H1 (cell line): ENCODE data around the gene TXNDC15. TPM values are rescaled to one million over a fixed set of nuclear protein-coding genes. Genes with fewer than 3 reads are reported as not detected.
A peak's percentile ranks its signal among the peaks of the same experiment; 100 is the strongest.

Experiments
- CTCF ChIA-PET: fragments of 300-600 bp; sonication (Branson Sonifier 250); formaldehyde crosslinking; loops from one replicate; lab custom pipeline; 2021; ENCODE audit not compliant: partially characterized antibody; lab: Charles Lee
- POLR2A ChIA-PET: fragments of 300-600 bp; sonication (Branson Sonifier 250); formaldehyde crosslinking; loops from one replicate; lab custom pipeline; 2021; ENCODE audit warnings: inconsistent platforms; ENCODE audit not compliant: partially characterized antibody; lab: Charles Lee
- DNase-seq, 2 experiments: peaks; one replicate each; pipeline versions ENCODE4 v3.0.0 to v3.0.0-alpha.2; 2010 to 2022; ENCODE audit warnings: low spot score in 2 of 2, low read depth in 1 of 2, mixed read lengths in 1 of 2
- FAIRE-seq: peaks from 2 replicates; lab custom pipeline; 2011; peaks lifted over from hg19 to GRCh38; lab: Jason Lieb, UNC
- H2AFZ ChIP-seq: 2 replicates; pipeline ENCODE4 v1.8.1; 2012; ENCODE audit warnings: low read length, inconsistent platforms
- H2AK5ac ChIP-seq: 2 replicates; pipeline ENCODE4 v1.6.1; 2013; ENCODE audit warnings: low read depth, low read length
- H2BK120ac ChIP-seq: replicated peaks from 2 replicates; pipeline ENCODE3; 2013; ENCODE audit warnings: low read depth, low read length, inconsistent platforms
- H2BK12ac ChIP-seq: 2 replicates; pipeline ENCODE4 v1.6.1; 2013; ENCODE audit warnings: low read depth, low read length
- H2BK15ac ChIP-seq: 2 replicates; pipeline ENCODE4 v1.6.1; 2013; ENCODE audit warnings: low read length
- H2BK20ac ChIP-seq: 2 replicates; pipeline ENCODE4 v1.6.1; 2013; ENCODE audit warnings: low read length
- H2BK5ac ChIP-seq: 2 replicates; pipeline ENCODE4 v1.6.1; 2013; ENCODE audit warnings: low read depth, low read length
- H3K14ac ChIP-seq: 2 replicates; pipeline ENCODE4 v1.6.1; 2013; ENCODE audit warnings: inconsistent platforms; ENCODE audit not compliant: insufficient read length
- H3K18ac ChIP-seq: 2 replicates; pipeline ENCODE4 v1.6.1; 2013; ENCODE audit warnings: low read length; ENCODE audit errors: extremely low read depth
- H3K23ac ChIP-seq: 2 replicates; pipeline ENCODE4 v1.6.1; 2013; ENCODE audit warnings: inconsistent platforms; ENCODE audit not compliant: insufficient read length
- H3K23me2 ChIP-seq: 2 replicates; pipeline ENCODE4 v1.6.1; 2013; ENCODE audit warnings: low read depth, low read length
- H3K27ac ChIP-seq: 2 replicates; pipeline ENCODE4 v1.6.1; 2011; ENCODE audit warnings: low read depth, low read length, inconsistent platforms
- H3K27me3 ChIP-seq, 4 experiments: replicated peaks in 1 of 4; 1 replicate in 1 of 4; 2 replicates in 3 of 4; pipeline versions ENCODE4 v1.6.1 to v1.8.1; 2011 to 2013; ENCODE audit warnings: low read length in 3 of 4, mild to moderate bottlenecking in 3 of 4, inconsistent platforms in 2 of 4, mixed read lengths in 2 of 4, moderate library complexity in 1 of 4; ENCODE audit not compliant: control insufficient read depth in 3 of 4, insufficient read depth in 3 of 4; ENCODE audit errors: extremely low read depth in 1 of 4
- H3K36me3 ChIP-seq, 4 experiments: 2 replicates each; pipeline versions ENCODE4 v1.6.1 to v1.8.1; 2011 to 2013; ENCODE audit warnings: mild to moderate bottlenecking in 4 of 4, low read length in 3 of 4, moderate library complexity in 2 of 4, control low read depth in 1 of 4, inconsistent platforms in 1 of 4; ENCODE audit not compliant: insufficient read depth in 4 of 4, control insufficient read depth in 2 of 4
- H3K4ac ChIP-seq: replicated peaks from 2 replicates; pipeline ENCODE3; 2013; ENCODE audit warnings: low read length, low read depth, mixed read lengths, inconsistent platforms; ENCODE audit not compliant: insufficient read length
- H3K4me1 ChIP-seq, 4 experiments: replicated peaks in 1 of 4; 1 replicate in 1 of 4; 2 replicates in 3 of 4; pipeline versions ENCODE4 v1.6.1 to v1.8.1; 2011 to 2013; ENCODE audit warnings: low read length in 3 of 4, inconsistent platforms in 2 of 4, mixed read lengths in 1 of 4; ENCODE audit not compliant: insufficient read depth in 4 of 4, control insufficient read depth in 3 of 4
- H3K4me2 ChIP-seq, 2 experiments: 2 replicates each; pipeline versions ENCODE4 v1.6.1 to v1.8.1; 2011 to 2013; ENCODE audit warnings: low read depth in 2 of 2, low read length in 2 of 2, control low read depth in 1 of 2, inconsistent platforms in 1 of 2, mild to moderate bottlenecking in 1 of 2; ENCODE audit not compliant: insufficient read depth in 1 of 2
- H3K4me3 ChIP-seq, 4 experiments: fragments of 200-600, 300-600 bp in 1 of 4; sonication (generic), shearing (Covaris generic), sonication (Bioruptor Twin) in 1 of 4; 2 replicates each; pipeline versions ENCODE4 v1.5.1 to v1.8.1; 2011 to 2016; ENCODE audit warnings: low read length in 4 of 4, low read depth in 3 of 4, control low read depth in 2 of 4, inconsistent platforms in 2 of 4, mild to moderate bottlenecking in 2 of 4, mixed read lengths in 1 of 4, moderate library complexity in 1 of 4; ENCODE audit not compliant: insufficient read depth in 2 of 4; ENCODE audit errors: extremely low read depth in 1 of 4
- H3K56ac ChIP-seq: replicated peaks from 2 replicates; pipeline ENCODE3; 2013; ENCODE audit warnings: low read depth, mild to moderate bottlenecking, mixed read lengths, low read length, inconsistent platforms; ENCODE audit not compliant: insufficient read length
- H3K79me1 ChIP-seq: 2 replicates; pipeline ENCODE4 v1.6.1; 2013; ENCODE audit warnings: low read depth, low read length, control low read depth
- H3K79me2 ChIP-seq, 2 experiments: 2 replicates each; pipeline versions ENCODE4 v1.6.1 to v1.8.1; 2012 to 2013; ENCODE audit warnings: low read length in 2 of 2, mild to moderate bottlenecking in 2 of 2, inconsistent platforms in 1 of 2; ENCODE audit not compliant: insufficient read depth in 2 of 2, control insufficient read depth in 1 of 2
- H3K9ac ChIP-seq, 4 experiments: replicated peaks in 1 of 4; 1 replicate in 1 of 4; 2 replicates in 3 of 4; pipeline versions ENCODE4 v1.6.1 to v1.8.1; 2011 to 2013; ENCODE audit warnings: low read depth in 3 of 4, low read length in 3 of 4, control low read depth in 2 of 4, mild to moderate bottlenecking in 2 of 4, moderate library complexity in 2 of 4, inconsistent platforms in 1 of 4; ENCODE audit errors: extremely low read depth in 1 of 4
- H3K9me3 ChIP-seq, 2 experiments: 2 replicates each; pipeline versions ENCODE4 v1.6.1 to v1.8.1; 2012 to 2013; ENCODE audit warnings: mild to moderate bottlenecking in 2 of 2, moderate library complexity in 2 of 2, control low read depth in 1 of 2, inconsistent platforms in 1 of 2, low read depth in 1 of 2, low read length in 1 of 2, mixed read lengths in 1 of 2; ENCODE audit not compliant: insufficient read depth in 2 of 2
- H4K20me1 ChIP-seq, 2 experiments: replicated peaks in 1 of 2; 2 replicates each; pipeline versions ENCODE3 to v1.8.1; 2011 to 2013; ENCODE audit warnings: inconsistent platforms in 2 of 2, low read length in 2 of 2, mild to moderate bottlenecking in 1 of 2; ENCODE audit not compliant: insufficient read depth in 2 of 2, control insufficient read depth in 1 of 2
- H4K5ac ChIP-seq: 2 replicates; pipeline ENCODE4 v1.6.1; 2013; ENCODE audit warnings: low read length, low read depth, mixed read lengths, inconsistent platforms; ENCODE audit not compliant: insufficient read length
- H4K8ac ChIP-seq: 2 replicates; pipeline ENCODE4 v1.8.0; 2013; ENCODE audit warnings: mild to moderate bottlenecking, moderate library complexity, low read length, inconsistent platforms; ENCODE audit not compliant: insufficient read depth; ENCODE audit errors: extremely low read depth
- H4K91ac ChIP-seq: replicated peaks from 2 replicates; pipeline ENCODE3; 2013; ENCODE audit warnings: low read length, mixed read lengths, inconsistent platforms; ENCODE audit not compliant: insufficient read length
- CREB1 ChIP-seq: IDR thresholded peaks from 2 replicates; pipeline ENCODE4 v1.6.1; 2012; ENCODE audit warnings: inconsistent platforms
- FOSL1 ChIP-seq: IDR thresholded peaks from 2 replicates; pipeline ENCODE4 v1.6.1; 2011; ENCODE audit warnings: mild to moderate bottlenecking, low read depth, low read length, moderate library complexity; ENCODE audit not compliant: insufficient read depth
- GTF2F1 ChIP-seq: IDR thresholded peaks from 2 replicates; pipeline ENCODE4 v1.6.1; 2012; ENCODE audit warnings: low read depth, low read length, improper control_type of control experiment, borderline replicate concordance
- KDM1A ChIP-seq: fragments of 200-600, 300-600 bp; sonication (generic); IDR thresholded peaks from 2 replicates; pipeline ENCODE4 v1.7.1; 2016; ENCODE audit warnings: mild to moderate bottlenecking, low read length, borderline replicate concordance
- KDM4A ChIP-seq: IDR thresholded peaks from one replicate; pipeline ENCODE4 v1.7.1; 2012; ENCODE audit warnings: low read depth, mild to moderate bottlenecking, moderate library complexity, low read length, inconsistent platforms; ENCODE audit not compliant: severe bottlenecking
- NANOG ChIP-seq: IDR thresholded peaks from 2 replicates; pipeline ENCODE4 v1.6.1; 2011; ENCODE audit warnings: low read length, low read depth, mild to moderate bottlenecking, inconsistent platforms; ENCODE audit not compliant: insufficient read depth, poor library complexity, severe bottlenecking
- RBBP5 ChIP-seq: IDR thresholded peaks from 2 replicates; pipeline ENCODE4 v1.7.1; 2012; ENCODE audit warnings: low read depth, mild to moderate bottlenecking, inconsistent platforms, low read length, moderate library complexity, borderline replicate concordance
- SRF ChIP-seq: IDR thresholded peaks from 2 replicates; pipeline ENCODE4 v1.6.1; 2011; ENCODE audit warnings: mild to moderate bottlenecking, low read depth, low read length, moderate library complexity
- YY1 ChIP-seq: IDR thresholded peaks from 2 replicates; pipeline ENCODE4 v1.6.1; 2011; ENCODE audit warnings: low read depth, mild to moderate bottlenecking, low read length
- WGBS, 2 experiments: shearing (Covaris generic) in 1 of 2; methylation state at CpG; one replicate each; pipeline versions ENCODE4 v1.1.6 to v1.1.7; 2013 to 2015; ENCODE audit warnings: low lambda C conversion rate in 2 of 2, mixed read lengths in 2 of 2, inconsistent platforms in 1 of 2, low coverage in 1 of 2, missing lambda C conversion rate in 1 of 2; ENCODE audit not compliant: insufficient replicate concordance in 2 of 2, insufficient coverage in 1 of 2, insufficient read length in 1 of 2; ENCODE audit errors: extremely low coverage in 1 of 2, missing lambda C conversion rate in 1 of 2; 5-methylcytosine and 5-hydroxymethylcytosine counted together
- polyA plus RNA-seq, 7 experiments: library from polyadenylated mRNA; depleted of rRNA in 3 of 7; stranded (reverse) in 5 of 7; unstranded in 2 of 7; fragments of >200 nt in 5 of 7; fragments of 200-250 nt in 2 of 7; gene quantifications; 1 replicate in 5 of 7; 2 replicates in 1 of 7; 4 replicates in 1 of 7; pipeline versions ENCODE4 v1.2.1 to v1.2.3, GENCODE V29; 2011 to 2013; ENCODE audit warnings: missing spikeins in 2 of 7, mixed read lengths in 2 of 7
- total RNA-seq: library from RNA; stranded (reverse); fragmentation: NEBNext Ultra II Directional; extraction: Animal tissue kit (Norgen Biotek cat#: 25700); gene quantifications from 2 replicates; pipeline ENCODE4 v1.2.1, GENCODE V29; 2021
- TF ChIP-seq, protein P1 (sequence below): IDR thresholded peaks from 2 replicates; pipeline ENCODE4 v1.6.1; 2011; ENCODE audit warnings: low read depth, mild to moderate bottlenecking, low read length; ENCODE audit not compliant: insufficient read depth

TXNDC15 gene
- total and polyA plus RNA-seq, 2 of the 8 experiments (the other 6 are each of a cell fraction or from before 2014, with no cell fraction given), result 20.1 to 30.8 TPM

- H3K4me1 ChIP-seq, result no peaks in the 10 kb centered on the region
- no peaks in the 10 kb centered on the region for H3K79me1 ChIP-seq
- no peak within 1 kb of the TSS for H3K23ac ChIP-seq
- peaks cover 0 to 3% (median 0%) of the 10 kb centered on the region in 4 experiments; a peak in 1 of 8 replicates for H3K36me3 ChIP-seq
- 5% methylated on average over 50 of the region's 84 CpGs; no CpG with 5 or more reads in 1 of the 2 experiments for WGBS, 2 experiments
- peak within 1 kb of the TSS; percentile 56; the same call in 1 of the 2 replicates for H2BK5ac ChIP-seq
- no peak within 1 kb of the TSS for H2BK12ac ChIP-seq
- H4K5ac ChIP-seq, result no peak within 1 kb of the TSS
- no peak within 1 kb of the TSS for H2BK15ac ChIP-seq
- no peaks in the 10 kb centered on the region for H3K27me3 ChIP-seq
- H3K4me2 ChIP-seq, result peak within 1 kb of the TSS; percentile 65 to 85
- peak within 1 kb of the TSS; percentile 62 to 88 (median 72) for H3K4me3 ChIP-seq
- H3K9ac ChIP-seq, result peak within 1 kb of the TSS; percentile 79 to 97 (median 80)
- H2AFZ ChIP-seq, result 0 out of 2 replicates have a peak within 1 kb of the TSS, but pooled peaks have one; percentile 37
- FAIRE-seq, result no peak
- no peak within 1 kb of the TSS for H3K14ac ChIP-seq
- H3K56ac ChIP-seq, result peak within 1 kb of the TSS; percentile 81
- H2BK120ac ChIP-seq, result no peak within 1 kb of the TSS
- no peak within 1 kb of the TSS for H2BK20ac ChIP-seq
- peak within 1 kb of the TSS; percentile 44 for H3K4ac ChIP-seq
- peak; percentile 58 to 84 for DNase-seq
- ChIA-PET POLR2A (interaction anchor here (0.7 to 2.5 kb wide), 20 partner anchors 9 to 108 kb away, joined by 3 to 17 read pairs (median 4); partner anchors contain the start of genes CAMLG, PCBD2 and TXNDC15), CTCF (interaction anchor here (0.7 to 1.4 kb wide), 5 partner anchors 7 to 72 kb away, joined by 3 to 5 read pairs (median 3); no protein-coding TSS in a partner anchor)
- no peak within 1 kb of the TSS; the same call in 1 of the 2 replicates for H2AK5ac ChIP-seq
- no peaks in the 10 kb centered on the region for H3K9me3 ChIP-seq
- H4K91ac ChIP-seq, result peak within 1 kb of the TSS; percentile 13
- no peaks in the 10 kb centered on the region for H4K20me1 ChIP-seq
- H3K23me2 ChIP-seq, result peaks cover 3% of the 10 kb centered on the region
- no peaks in the 10 kb centered on the region for H3K79me2 ChIP-seq
- peak within 1 kb of the TSS; percentile 81; the same call in 1 of the 2 replicates for H3K18ac ChIP-seq
- peak within 1 kb of the TSS; percentile 92 for H4K8ac ChIP-seq
- peak within 1 kb of the TSS; percentile 66 for H3K27ac ChIP-seq
- TF ChIP-seq YY1, result 0 out of 2 replicates have a peak, but pooled peaks have one; percentile 28
- no peak for TF ChIP-seq KDM1A
- TF ChIP-seq KDM4A, result peak; percentile 69
- peak; percentile 99 for TF ChIP-seq RBBP5
- TF ChIP-seq, protein P1, sequence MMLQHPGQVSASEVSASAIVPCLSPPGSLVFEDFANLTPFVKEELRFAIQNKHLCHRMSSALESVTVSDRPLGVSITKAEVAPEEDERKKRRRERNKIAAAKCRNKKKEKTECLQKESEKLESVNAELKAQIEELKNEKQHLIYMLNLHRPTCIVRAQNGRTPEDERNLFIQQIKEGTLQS, result no peak
- peak; percentile 59 for TF ChIP-seq CREB1
- TF ChIP-seq GTF2F1, result no peak; the same call in 1 of the 2 replicates
- no peak for TF ChIP-seq FOSL1
- no peak for TF ChIP-seq NANOG
- TF ChIP-seq SRF, result no peak
Measured at GRCh38 chr5:134845852-134846640, 28.1 kb upstream of the TXNDC15 start, which contains the start of gene C5orf24. Gene C5orf24 (plus strand): TSS chr5:134845968. CDS start chr5:134854901, 8,933 bp downstream.
